Thyroid gland (tissue), 4 donors: ENCODE data around the gene MPEG1. TPM values are rescaled to one million over a fixed set of nuclear protein-coding genes. Genes with fewer than 3 reads are reported as not detected.

ENCODE experiments used
- DNase-seq, 2 donors: peaks; one replicate each; pipeline ENCODE4 v3.0.0-alpha.2; 2019
- H3K27ac ChIP-seq, 3 donors: fragments of 200-600 bp; sonication (generic); 1 replicate in 2 of 3; 2 replicates in 1 of 3; pipeline ENCODE4 v1.5.1; 2016 to 2019; ENCODE audit warnings: mild to moderate bottlenecking in 1 of 3, moderate library complexity in 1 of 3
- H3K27me3 ChIP-seq: fragments of 200-600 bp; sonication (generic); one replicate; pipeline ENCODE4 v1.5.1; 2019
- H3K36me3 ChIP-seq, 2 donors: fragments of 200-600 bp; sonication (generic); one replicate each; pipeline ENCODE4 v1.5.1; 2016 to 2019
- H3K4me1 ChIP-seq, 2 donors: fragments of 200-600 bp; sonication (generic); one replicate each; pipeline ENCODE4 v1.5.1; 2017 to 2019
- H3K4me3 ChIP-seq, 3 donors: fragments of 200-600 bp; sonication (generic); replicated peaks in 1 of 3; 1 replicate in 2 of 3; 2 replicates in 1 of 3; pipeline ENCODE4 v1.5.1; 2016; ENCODE audit warnings: mild to moderate bottlenecking in 1 of 3
- H3K9me3 ChIP-seq: fragments of 200-600 bp; sonication (generic); one replicate; pipeline ENCODE4 v1.5.1; 2017
- CTCF ChIP-seq, 6 experiments: fragments of 200-600 bp in 3 of 6; fragments of 450-650 bp in 3 of 6; sonication (generic) in 3 of 6; IDR thresholded peaks; one replicate each; pipeline ENCODE4 v1.5.1; 2016 to 2019; ENCODE audit warnings: antibody characterized with exemption in 6 of 6, mild to moderate bottlenecking in 2 of 6, inconsistent platforms in 1 of 6, moderate library complexity in 1 of 6
- POLR2A ChIP-seq, 2 donors: fragments of 450-650 bp; IDR thresholded peaks; one replicate each; pipeline ENCODE4 v1.6.1; 2017; ENCODE audit warnings: antibody characterized with exemption in 2 of 2, mild to moderate bottlenecking in 2 of 2, moderate library complexity in 1 of 2
- WGBS, 2 donors: methylation state at CpG; one replicate each; pipeline ENCODE4 v1.1.5; 2017; 5-methylcytosine and 5-hydroxymethylcytosine counted together
- intact Hi-C: fragments of 100-400 bp; cut with DNase I; formaldehyde crosslinking; loops from one replicate; pipeline ENCODE4 v1.15.1; 2023
- total RNA-seq, 4 donors: library from RNA; depleted of rRNA; stranded (reverse); fragments of >200 nt; gene quantifications; one replicate each; pipeline ENCODE4 v1.2.3, GENCODE V29; 2016

MPEG1 gene
- total RNA-seq, 4 donors from 2014 or later = 5.8 to 16.3 (median 11.5) TPM

GRCh38 chr11:59174664-59175033 lies 38.1 kb downstream of the MPEG1 start:
- intact Hi-C loops = loop anchor here (5.0 kb wide), 2 partner anchors 33 to 258 kb away; no protein-coding TSS in a partner anchor
- DNase-seq = peak in 1 of 2 donors; percentile 8
- Histone ChIP-seq H3K27ac (peak overlapping the region in 2 of 3 donors; percentile 11 to 18), H3K36me3 (no peaks in the 10 kb centered on the region), H3K9me3 (no peaks in the 10 kb centered on the region), H3K4me1 (peaks cover 17 to 18% of the 10 kb centered on the region in 2 donors), H3K4me3 (no peak overlapping the region), H3K27me3 (no peaks in the 10 kb centered on the region)
- no peak for TF ChIP-seq POLR2A (IDR thresholded peaks at IDR 0.05)
- TF ChIP-seq CTCF (IDR thresholded peaks at IDR 0.05) = no peak
- 91 to 94% methylated on average over 7 of the region's 7 CpGs for WGBS, 2 donors

- 30 to 40% methylated on average over 6 to 7 of the region's 7 CpGs for WGBS, 2 donors
- Histone ChIP-seq H3K9me3 (no peaks in the 10 kb centered on the region), H3K36me3 (no peaks in the 10 kb centered on the region), H3K27me3 (no peaks in the 10 kb centered on the region), H3K4me1 (peaks cover 17 to 18% of the 10 kb centered on the region in 2 donors), H3K4me3 (peak overlapping the region in 1 of 3 donors; percentile 49), H3K27ac (peak overlapping the region; percentile 25 to 66 (median 62))
- DNase-seq = peak; percentile 72 to 75
- intact Hi-C loops = loop anchor here (5.0 kb wide), 2 partner anchors 33 to 258 kb away; no protein-coding TSS in a partner anchor
- peak in 1 of 2 donors; percentile 39 for TF ChIP-seq POLR2A (IDR thresholded peaks at IDR 0.05)
- TF ChIP-seq CTCF (IDR thresholded peaks at IDR 0.05) = no peak
Observed at GRCh38 chr11:59173964-59174663, 38.6 kb downstream of the MPEG1 start.

- Histone ChIP-seq H3K36me3 (no peaks in the 10 kb centered on the region), H3K27ac (peak overlapping the region; percentile 25 to 66 (median 62)), H3K27me3 (no peaks in the 10 kb centered on the region), H3K4me3 (peak overlapping the region in 2 of 3 donors; percentile 49 to 57), H3K9me3 (no peaks in the 10 kb centered on the region), H3K4me1 (peaks cover 17 to 18% of the 10 kb centered on the region in 2 donors)
- DNase-seq = peak; percentile 37 to 48
- no peak for TF ChIP-seq CTCF (IDR thresholded peaks at IDR 0.05)
- no peak for TF ChIP-seq POLR2A (IDR thresholded peaks at IDR 0.05)
- 3 to 5% methylated on average over 28 to 34 of the region's 37 CpGs for WGBS, 2 donors
- intact Hi-C loops = loop anchor here (5.0 kb wide), 2 partner anchors 34 to 259 kb away; no protein-coding TSS in a partner anchor
Observed at GRCh38 chr11:59173080-59173963, 39.4 kb downstream of the MPEG1 start.

GRCh38 chr11:59172345-59173079 lies 40.2 kb downstream of the MPEG1 start:
- WGBS, 2 donors = 0 to 1% methylated on average over 9 to 17 of the region's 70 CpGs
- peak overlapping the region in 2 of 3 donors; percentile 49 to 57 for H3K4me3 ChIP-seq
- DNase-seq = peak; percentile 27 to 34
- no peaks in the 10 kb centered on the region for H3K36me3 ChIP-seq
- TF ChIP-seq CTCF (IDR thresholded peaks at IDR 0.05) = no peak
- TF ChIP-seq POLR2A (IDR thresholded peaks at IDR 0.05) = no peak
- H3K4me1 ChIP-seq = peaks cover 17 to 18% of the 10 kb centered on the region in 2 donors
- no peaks in the 10 kb centered on the region for H3K9me3 ChIP-seq
- peak overlapping the region in 2 of 3 donors; percentile 66 to 78 for H3K27ac ChIP-seq
- H3K27me3 ChIP-seq = no peaks in the 10 kb centered on the region
- intact Hi-C loops = loop anchor here (5.0 kb wide), 2 partner anchors 35 to 260 kb away; no protein-coding TSS in a partner anchor
